ENCODE measurements around the gene SLC38A7.

DNA sequence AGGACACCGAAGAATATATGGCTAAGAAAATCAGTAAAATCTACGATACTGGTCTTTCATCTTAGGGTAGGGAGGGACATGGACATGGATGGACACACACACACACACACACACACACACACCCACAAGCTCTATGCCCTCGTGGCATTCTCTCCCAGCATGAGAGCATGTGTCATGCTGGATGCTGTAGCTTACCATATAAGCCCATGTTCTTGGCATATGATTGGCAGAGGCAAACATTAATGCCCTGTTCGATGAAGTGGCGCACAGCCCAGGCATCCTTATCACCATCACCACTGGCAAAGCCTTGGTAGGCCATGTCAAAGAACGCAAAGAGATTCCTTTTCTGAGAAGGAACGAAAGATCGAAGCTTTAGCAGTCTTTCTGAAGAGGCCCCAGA lies 31.9 kb upstream of the SLC38A7 start:
- TF ChIP-seq, protein P1, sequence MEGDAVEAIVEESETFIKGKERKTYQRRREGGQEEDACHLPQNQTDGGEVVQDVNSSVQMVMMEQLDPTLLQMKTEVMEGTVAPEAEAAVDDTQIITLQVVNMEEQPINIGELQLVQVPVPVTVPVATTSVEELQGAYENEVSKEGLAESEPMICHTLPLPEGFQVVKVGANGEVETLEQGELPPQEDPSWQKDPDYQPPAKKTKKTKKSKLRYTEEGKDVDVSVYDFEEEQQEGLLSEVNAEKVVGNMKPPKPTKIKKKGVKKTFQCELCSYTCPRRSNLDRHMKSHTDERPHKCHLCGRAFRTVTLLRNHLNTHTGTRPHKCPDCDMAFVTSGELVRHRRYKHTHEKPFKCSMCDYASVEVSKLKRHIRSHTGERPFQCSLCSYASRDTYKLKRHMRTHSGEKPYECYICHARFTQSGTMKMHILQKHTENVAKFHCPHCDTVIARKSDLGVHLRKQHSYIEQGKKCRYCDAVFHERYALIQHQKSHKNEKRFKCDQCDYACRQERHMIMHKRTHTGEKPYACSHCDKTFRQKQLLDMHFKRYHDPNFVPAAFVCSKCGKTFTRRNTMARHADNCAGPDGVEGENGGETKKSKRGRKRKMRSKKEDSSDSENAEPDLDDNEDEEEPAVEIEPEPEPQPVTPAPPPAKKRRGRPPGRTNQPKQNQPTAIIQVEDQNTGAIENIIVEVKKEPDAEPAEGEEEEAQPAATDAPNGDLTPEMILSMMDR (IDR thresholded peaks at IDR 0.05; ENCODE audit: insufficient read depth, low read length, poor library complexity, severe bottlenecking), result no peak
- no peak for TF ChIP-seq EZH2phosphoT487 (conservative IDR thresholded peaks at IDR 0.05; ENCODE audit: low read length)
